IPS-20b (cell line): Measurements from ENCODE around the gene CDK5RAP3.
"Not testable (repeated sequence)": the region's sequence is repeated elsewhere in the genome, so short reads cannot be mapped to it uniquely, and the experiment has no call there.

ENCODE experiments used
- H3K27ac ChIP-seq: one replicate; pipeline ENCODE4 v1.5.1; 2013; ENCODE audit warnings: low read length
- H3K27me3 ChIP-seq: 2 replicates; pipeline ENCODE4 v1.6.1; 2013; ENCODE audit warnings: mild to moderate bottlenecking, low read length, inconsistent platforms; ENCODE audit not compliant: insufficient read depth
- H3K36me3 ChIP-seq: 2 replicates; pipeline ENCODE4 v1.6.1; 2013; ENCODE audit warnings: low read depth, mild to moderate bottlenecking, inconsistent platforms, low read length, moderate library complexity; ENCODE audit not compliant: insufficient read depth
- H3K4me1 ChIP-seq: 2 replicates; pipeline ENCODE4 v1.6.1; 2013; ENCODE audit warnings: mild to moderate bottlenecking, control low read depth, inconsistent platforms, low read length, moderate library complexity; ENCODE audit not compliant: insufficient read depth
- H3K4me3 ChIP-seq: 2 replicates; pipeline ENCODE4 v1.5.1; 2013; ENCODE audit warnings: mild to moderate bottlenecking, low read length, inconsistent platforms
- H3K9ac ChIP-seq: 2 replicates; pipeline ENCODE4 v1.6.1; 2013; ENCODE audit warnings: low read depth, mild to moderate bottlenecking, inconsistent platforms, low read length, moderate library complexity
- H3K9me3 ChIP-seq: 2 replicates; pipeline ENCODE4 v1.6.1; 2013; ENCODE audit warnings: mild to moderate bottlenecking, low read depth, low read length, inconsistent platforms; ENCODE audit not compliant: insufficient read depth

Gene CDK5RAP3, protein sequence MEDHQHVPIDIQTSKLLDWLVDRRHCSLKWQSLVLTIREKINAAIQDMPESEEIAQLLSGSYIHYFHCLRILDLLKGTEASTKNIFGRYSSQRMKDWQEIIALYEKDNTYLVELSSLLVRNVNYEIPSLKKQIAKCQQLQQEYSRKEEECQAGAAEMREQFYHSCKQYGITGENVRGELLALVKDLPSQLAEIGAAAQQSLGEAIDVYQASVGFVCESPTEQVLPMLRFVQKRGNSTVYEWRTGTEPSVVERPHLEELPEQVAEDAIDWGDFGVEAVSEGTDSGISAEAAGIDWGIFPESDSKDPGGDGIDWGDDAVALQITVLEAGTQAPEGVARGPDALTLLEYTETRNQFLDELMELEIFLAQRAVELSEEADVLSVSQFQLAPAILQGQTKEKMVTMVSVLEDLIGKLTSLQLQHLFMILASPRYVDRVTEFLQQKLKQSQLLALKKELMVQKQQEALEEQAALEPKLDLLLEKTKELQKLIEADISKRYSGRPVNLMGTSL

DNA sequence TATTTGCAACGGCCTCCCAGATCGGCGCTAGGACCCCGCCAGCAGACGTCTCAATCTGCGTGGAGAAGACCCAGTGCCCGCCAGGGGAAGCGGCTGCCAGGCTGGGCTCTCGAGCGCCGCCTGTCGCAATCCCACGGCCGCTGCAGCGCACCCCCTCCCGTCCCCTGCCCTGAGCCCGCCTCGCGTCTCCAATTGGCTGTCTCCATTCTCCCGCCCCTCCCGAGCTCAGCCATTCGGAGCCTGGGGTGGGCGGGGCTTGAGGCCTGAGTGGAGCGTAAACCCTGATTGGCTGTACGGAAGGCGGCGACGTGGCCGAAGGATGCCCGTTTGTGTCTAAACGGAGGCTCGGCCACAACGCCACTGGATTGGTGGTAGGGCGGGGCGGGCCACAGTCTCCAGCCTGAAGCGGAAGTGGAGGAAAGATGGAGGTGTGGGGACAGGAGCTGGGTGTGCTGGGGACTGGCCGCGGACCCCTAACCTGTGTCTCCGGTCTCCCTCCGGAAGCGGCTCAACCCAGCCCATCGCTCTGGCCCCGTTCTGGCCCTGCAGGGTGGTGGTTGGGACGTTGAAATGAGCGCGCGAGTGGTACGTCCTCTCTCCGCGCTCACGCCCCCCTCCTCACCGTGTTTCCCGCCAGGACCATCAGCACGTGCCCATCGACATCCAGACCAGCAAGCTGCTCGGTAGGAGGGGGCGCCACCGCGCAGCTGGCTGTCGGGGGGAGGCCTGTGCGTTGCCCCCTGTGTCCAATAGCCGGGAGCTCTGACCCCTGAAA, at the start of gene CDK5RAP3:
Gene CDK5RAP3, plus strand, starts transcription at position 389 of the 775 bp plus-strand sequence. Its CDS starts 34 bp downstream, at position 423.
- H3K27ac ChIP-seq: peak within 1 kb of the TSS; percentile 40
- H3K9me3 ChIP-seq: no peaks in the 10 kb centered on the region
- peak within 1 kb of the TSS; percentile 80 for H3K4me3 ChIP-seq
- peaks cover 4% of the 10 kb centered on the region; the same call in 1 of the 2 replicates for H3K4me1 ChIP-seq
- H3K9ac ChIP-seq: peak within 1 kb of the TSS; percentile 84
- no peaks in the 10 kb centered on the region; the same call in 1 of the 2 replicates for H3K27me3 ChIP-seq
- peaks cover 29% of the 10 kb centered on the region for H3K36me3 ChIP-seq

DNA sequence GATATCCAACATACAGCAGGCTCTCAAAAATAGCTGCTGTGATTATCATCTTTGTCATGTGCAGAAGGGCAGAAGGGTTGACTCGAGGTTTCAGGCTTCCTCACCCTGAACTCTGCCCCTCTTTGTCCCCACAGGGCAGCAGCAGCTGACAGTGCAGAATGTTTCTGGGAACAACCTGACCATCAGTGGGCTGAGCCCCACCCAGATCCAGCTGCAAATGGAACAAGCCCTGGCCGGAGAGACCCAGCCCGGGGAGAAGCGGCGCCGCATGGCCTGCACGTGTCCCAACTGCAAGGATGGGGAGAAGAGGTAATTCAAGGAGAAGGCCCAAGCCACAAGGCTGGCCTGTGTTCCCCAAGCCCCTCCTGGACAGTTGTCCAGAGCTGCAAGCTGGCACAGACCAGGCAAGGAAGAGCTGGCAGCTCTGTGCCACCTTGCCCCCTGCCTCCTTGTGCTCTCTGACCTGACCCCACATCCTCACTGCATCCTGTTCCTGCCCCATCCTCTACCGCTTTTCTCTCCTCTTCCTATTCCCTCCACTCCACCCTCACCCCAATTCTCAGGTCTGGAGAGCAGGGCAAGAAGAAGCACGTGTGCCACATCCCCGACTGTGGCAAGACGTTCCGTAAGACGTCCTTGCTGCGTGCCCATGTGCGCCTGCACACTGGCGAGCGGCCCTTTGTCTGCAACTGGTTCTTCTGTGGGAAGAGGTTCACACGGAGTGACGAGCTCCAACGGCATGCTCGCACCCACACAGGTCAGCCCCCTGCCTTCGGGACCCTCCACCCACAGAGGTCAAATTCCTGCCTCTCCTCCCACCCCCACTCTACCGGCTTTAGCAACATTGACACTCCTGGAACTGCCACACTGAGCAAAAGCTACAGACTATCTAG, 45.9 kb upstream of the CDK5RAP3 start:
- Histone ChIP-seq H3K36me3 (peaks cover 58% of the 10 kb centered on the region), H3K4me1 (no peaks in the 10 kb centered on the region), H3K27me3 (no peaks in the 10 kb centered on the region), H3K9ac (no peak overlapping the region), H3K4me3 (no peak overlapping the region), H3K9me3 (no peaks in the 10 kb centered on the region), H3K27ac (no peak overlapping the region)

DNA sequence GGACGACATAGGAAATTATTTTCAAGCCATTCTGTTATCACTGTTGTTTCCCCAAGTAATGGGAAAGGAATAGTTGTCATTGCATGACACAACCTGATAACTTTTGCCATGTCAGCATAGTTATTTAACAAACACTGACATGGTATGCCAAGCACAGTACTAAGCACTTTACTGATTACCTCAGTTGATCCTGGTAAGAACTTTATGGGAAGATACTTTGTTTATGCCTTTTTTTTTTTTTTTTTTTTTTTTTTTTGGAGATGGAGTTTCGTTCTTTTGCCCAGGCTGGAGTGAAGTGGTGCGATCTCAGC, 45.3 kb upstream of the CDK5RAP3 start:
- Histone ChIP-seq H3K9me3 (no peaks in the 10 kb centered on the region), H3K27me3 (no peaks in the 10 kb centered on the region), H3K36me3 (peaks cover 61% of the 10 kb centered on the region)

DNA sequence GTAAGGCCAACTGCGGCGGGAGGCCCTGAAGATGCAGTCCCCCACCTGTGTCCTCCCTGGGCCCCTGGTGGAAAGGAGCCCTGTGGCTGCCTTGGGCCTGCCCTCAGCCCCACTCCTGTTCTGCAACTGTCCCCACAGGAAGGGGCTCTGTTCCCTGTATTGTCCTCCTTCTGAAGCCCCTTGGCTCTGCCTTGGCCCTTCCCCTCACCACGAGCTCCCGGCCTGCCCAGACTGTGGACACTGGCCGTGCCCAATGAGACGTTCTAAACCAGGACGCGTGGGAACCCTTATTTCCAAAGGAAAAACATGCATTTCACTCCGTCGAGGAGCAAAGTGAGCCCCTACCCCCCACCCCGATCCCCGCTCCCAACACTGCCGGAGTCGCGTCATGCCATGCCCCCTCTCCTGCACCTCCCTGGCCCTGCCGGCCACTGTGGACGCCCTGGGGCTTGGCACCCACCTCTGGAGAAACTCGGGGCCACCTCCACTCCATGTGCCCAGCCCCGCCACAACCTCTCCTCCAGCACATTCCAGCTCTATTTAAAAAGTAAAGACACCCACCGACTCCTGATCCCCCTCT, 43.0 kb upstream of the CDK5RAP3 start:
- H3K27ac ChIP-seq: no peak overlapping the region
- peaks cover 56% of the 10 kb centered on the region for H3K36me3 ChIP-seq
- H3K4me3 ChIP-seq: no peak overlapping the region
- H3K27me3 ChIP-seq: no peaks in the 10 kb centered on the region
- no peak overlapping the region for H3K9ac ChIP-seq
- no peaks in the 10 kb centered on the region for H3K4me1 ChIP-seq
- H3K9me3 ChIP-seq: no peaks in the 10 kb centered on the region

More for the DNA sequence above, 45.3 kb upstream of the CDK5RAP3 start:
- Histone ChIP-seq H3K27ac (no peak overlapping the region), H3K9ac (no peak overlapping the region), H3K4me1 (no peaks in the 10 kb centered on the region), H3K4me3 (no peak overlapping the region)

DNA sequence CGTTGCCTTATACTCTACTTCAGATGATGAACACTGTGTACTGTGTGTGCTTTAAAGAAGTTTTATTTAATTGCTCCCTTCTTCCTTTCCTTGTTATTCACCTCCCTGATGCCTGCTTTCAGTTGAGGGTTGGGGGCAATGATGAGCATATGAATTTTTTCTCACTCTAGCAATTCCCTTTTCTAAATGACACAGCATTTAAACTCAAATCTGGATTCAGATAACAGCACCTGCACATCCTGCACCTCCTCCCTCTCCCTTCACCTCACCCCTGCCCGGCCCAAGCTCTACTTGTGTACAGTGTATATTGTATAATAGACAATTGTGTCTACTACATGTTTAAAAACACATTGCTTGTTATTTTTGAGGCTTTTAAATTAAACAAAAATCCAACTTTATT, 42.5 kb upstream of the CDK5RAP3 start:
- H3K27ac ChIP-seq: no peak overlapping the region
- peaks cover 51% of the 10 kb centered on the region for H3K36me3 ChIP-seq
- H3K4me1 ChIP-seq: no peaks in the 10 kb centered on the region
- H3K27me3 ChIP-seq: no peaks in the 10 kb centered on the region
- H3K4me3 ChIP-seq: no peak overlapping the region
- H3K9ac ChIP-seq: no peak overlapping the region
- H3K9me3 ChIP-seq: no peaks in the 10 kb centered on the region

DNA sequence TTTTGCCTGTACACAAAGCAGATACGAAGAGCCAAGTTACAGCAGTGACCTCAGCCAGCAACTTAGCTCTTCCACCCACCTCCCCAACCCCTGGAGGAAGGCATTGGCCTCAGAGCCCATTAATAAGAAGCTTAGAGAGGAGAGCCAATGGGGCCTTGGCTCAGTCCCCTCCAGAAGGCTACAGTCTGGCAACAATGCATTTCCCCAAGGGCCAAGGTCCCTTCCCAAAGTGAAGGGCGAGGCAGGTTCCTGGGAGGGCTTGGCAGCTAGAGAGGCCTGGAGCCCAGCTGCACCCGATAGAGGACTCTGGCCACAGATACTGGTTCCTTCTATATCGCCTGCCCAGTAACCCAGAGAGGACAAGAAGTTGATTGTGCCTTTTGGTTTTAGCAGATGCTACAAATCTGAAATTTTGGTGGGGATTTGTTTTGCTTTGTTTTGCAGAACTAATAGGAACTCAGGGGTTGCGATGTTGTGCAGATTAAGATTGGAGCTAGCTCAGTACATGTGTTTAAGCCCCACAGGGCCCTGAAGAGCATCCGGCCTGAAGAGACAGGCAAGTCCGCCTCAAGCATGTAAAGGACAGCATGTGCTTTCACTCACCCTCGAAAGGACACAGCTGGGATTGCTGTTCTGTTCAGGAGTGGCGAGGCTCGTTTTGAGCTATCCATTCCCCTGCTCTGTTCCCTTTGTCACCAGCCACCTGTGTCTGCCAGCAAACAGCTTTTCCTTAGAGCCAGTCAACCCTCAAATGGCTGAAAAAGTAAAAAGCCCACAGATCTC, 41.5 kb upstream of the CDK5RAP3 start:
- no peak overlapping the region for H3K9ac ChIP-seq
- no peak overlapping the region for H3K27ac ChIP-seq
- no peaks in the 10 kb centered on the region for H3K27me3 ChIP-seq
- no peaks in the 10 kb centered on the region for H3K4me1 ChIP-seq
- H3K4me3 ChIP-seq: no peak overlapping the region
- peaks cover 41% of the 10 kb centered on the region for H3K36me3 ChIP-seq
- H3K9me3 ChIP-seq: no peaks in the 10 kb centered on the region

DNA sequence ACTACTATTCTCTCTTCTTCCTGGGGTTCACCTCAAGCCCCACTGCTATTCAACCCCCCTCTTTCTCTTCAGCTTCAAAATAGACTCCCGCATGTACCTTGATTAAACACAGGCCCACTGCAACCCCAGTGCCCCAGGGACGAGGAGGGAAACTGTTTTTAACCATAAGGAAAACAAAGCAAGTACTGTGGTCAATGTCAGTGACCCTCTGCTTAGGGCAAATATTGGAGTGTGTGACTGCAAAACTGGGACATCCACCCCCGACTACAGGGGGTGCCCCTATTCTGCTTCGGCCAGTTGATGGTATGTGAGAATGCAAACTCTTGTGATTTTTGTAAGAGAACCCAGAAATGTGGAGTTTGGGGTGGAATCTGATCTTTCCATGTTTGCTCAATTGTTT, 39.1 kb upstream of the CDK5RAP3 start:
- Histone ChIP-seq H3K27ac (no peak overlapping the region), H3K4me1 (no peaks in the 10 kb centered on the region), H3K9ac (no peak overlapping the region), H3K36me3 (peaks cover 20% of the 10 kb centered on the region), H3K27me3 (no peaks in the 10 kb centered on the region), H3K9me3 (no peaks in the 10 kb centered on the region), H3K4me3 (no peak overlapping the region)

DNA sequence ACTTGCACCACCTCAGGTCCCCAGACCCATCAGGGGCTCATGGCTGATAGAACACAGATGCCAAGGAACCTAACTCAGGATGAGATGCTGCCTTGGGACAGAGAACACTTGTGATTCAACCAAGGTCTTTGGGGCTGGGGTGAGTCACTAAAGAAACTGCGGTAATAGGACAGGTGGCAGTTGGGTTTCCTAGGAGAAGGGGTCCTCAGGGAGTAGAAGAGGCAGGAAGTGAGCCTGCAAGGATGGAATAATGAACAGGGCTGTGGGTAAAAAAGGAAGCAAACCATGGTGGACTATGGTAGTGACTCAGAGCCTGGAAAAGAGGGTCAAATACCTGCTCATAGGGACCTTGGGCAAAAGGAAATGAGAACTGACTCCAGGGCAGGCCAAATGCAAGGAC, 36.1 kb upstream of the CDK5RAP3 start:
- Histone ChIP-seq H3K27ac (no peak overlapping the region), H3K4me1 (no peaks in the 10 kb centered on the region), H3K36me3 (peaks cover 5% of the 10 kb centered on the region; the same call in 1 of the 2 replicates), H3K4me3 (no peak overlapping the region), H3K9me3 (no peaks in the 10 kb centered on the region), H3K27me3 (peaks cover 7% of the 10 kb centered on the region; the same call in 1 of the 2 replicates), H3K9ac (no peak overlapping the region)

DNA sequence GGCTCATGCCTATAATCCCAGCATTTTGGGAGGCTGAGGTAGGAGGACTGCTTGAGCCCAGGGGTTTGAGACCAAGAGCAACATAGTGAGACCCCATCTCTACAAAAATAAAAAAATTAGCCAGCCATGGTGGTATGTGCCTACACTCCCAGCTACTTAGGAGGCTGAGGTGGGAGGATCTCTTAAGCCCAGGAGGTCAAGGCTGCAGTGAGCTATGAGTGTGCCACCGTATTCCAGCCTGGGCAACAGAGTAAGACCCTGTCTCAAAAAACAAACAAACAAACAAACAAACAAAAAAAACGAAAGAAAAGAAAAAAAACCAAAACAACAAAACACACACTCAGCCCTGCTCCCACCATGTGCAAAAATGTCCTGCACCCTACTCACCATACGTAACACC, 35.4 kb upstream of the CDK5RAP3 start:
- not testable (repeated sequence) for H3K4me3 ChIP-seq, H3K9me3 ChIP-seq, H3K9ac ChIP-seq, H3K27ac ChIP-seq, H3K4me1 ChIP-seq, H3K36me3 ChIP-seq
- peaks cover 13% of the 10 kb centered on the region; the same call in 1 of the 2 replicates for H3K27me3 ChIP-seq

DNA sequence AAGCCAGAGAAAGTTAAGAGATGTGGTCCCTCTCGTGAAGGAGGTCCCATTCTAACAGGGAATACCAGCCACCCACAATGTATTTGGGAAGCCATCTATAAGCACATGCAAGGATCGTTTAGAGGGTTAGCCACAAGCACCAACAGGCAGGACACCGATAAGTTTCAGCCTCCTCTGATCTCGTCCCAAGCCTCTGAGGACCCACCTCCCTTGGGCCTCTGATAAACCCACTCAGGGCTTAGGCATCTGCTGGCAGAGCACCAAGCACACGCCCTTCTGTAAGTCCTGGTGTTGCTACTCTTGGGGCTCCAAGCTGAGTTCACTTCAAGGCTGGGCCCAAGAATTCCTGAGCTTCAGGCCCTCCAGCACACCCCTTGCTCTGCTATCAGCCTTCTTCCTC, 35.0 kb upstream of the CDK5RAP3 start:
- Histone ChIP-seq H3K27ac (no peak overlapping the region), H3K9ac (no peak overlapping the region), H3K9me3 (peaks cover 3% of the 10 kb centered on the region), H3K4me3 (no peak overlapping the region), H3K4me1 (no peaks in the 10 kb centered on the region), H3K27me3 (peaks cover 18% of the 10 kb centered on the region), H3K36me3 (no peaks in the 10 kb centered on the region)
